ENCODE measurements around the gene ATP6V0B. TPM values are rescaled to one million over a fixed set of nuclear protein-coding genes. Genes with fewer than 3 reads are reported as not detected.

Gene ATP6V0B
- total and polyA plus RNA-seq, 10 of the 15 experiments (the other 5 are each of a cell fraction or from before 2014, with no cell fraction given) = 65.3 to 250 (median 144) TPM

- Histone ChIP-seq H2AFZ (ENCODE audit: control insufficient read depth, low read depth, low read length) (no peak overlapping the region), H3K9me3 (replicated peaks; ENCODE audit: control insufficient read depth, insufficient read depth, low read length) (no peaks in the 10 kb centered on the region), H4K20me1 (ENCODE audit: control insufficient read depth, insufficient read depth) (no peaks in the 10 kb centered on the region), H3K4me3 (no peak overlapping the region), H3K36me3 (ENCODE audit: control insufficient read depth in 2 of 2, insufficient read depth in 2 of 2, low read length in 1 of 2) (peaks cover 0 to 10% of the 10 kb centered on the region in 2 experiments; a peak in 1 of 4 replicates), H3K79me2 (ENCODE audit: control insufficient read depth, insufficient read depth, low read length) (peaks cover 5% of the 10 kb centered on the region), H3K27ac (ENCODE audit: control insufficient read depth, insufficient read depth) (no peak overlapping the region), H3K9ac (ENCODE audit: control insufficient read depth, insufficient read depth, low read length) (no peak overlapping the region), H3K27me3 (replicated peaks in 1 of 2; ENCODE audit: control insufficient read depth in 2 of 2, insufficient read depth in 2 of 2, low read length in 1 of 2) (no peaks in the 10 kb centered on the region), H3K4me2 (ENCODE audit: control insufficient read depth, insufficient read depth) (no peak overlapping the region), H3K4me1 (ENCODE audit: control insufficient read depth, insufficient read depth, low read length) (peaks cover 6% of the 10 kb centered on the region)
- ChIA-PET SMC1A (ENCODE audit: uncharacterized antibody, unreplicated experiment) (interaction anchor here (0.9 to 1.7 kb wide), 4 partner anchors 18 to 187 kb away, joined by 3 to 8 read pairs (median 4); no protein-coding TSS in a partner anchor), RAD21 (ENCODE audit: unreplicated experiment) (interaction anchor here (1.3 kb wide), 1 partner anchor 52 kb away, joined by 4 read pairs; no protein-coding TSS in a partner anchor), CTCF (interaction anchor here (1.1 kb wide), 1 partner anchor 18 kb away, joined by 4 read pairs; no protein-coding TSS in a partner anchor), POLR2A (interaction anchor here (0.6 to 1.0 kb wide), 2 partner anchors 17 to 583 kb away, joined by 3 to 6 read pairs; partner anchors contain the start of gene DPH2)
- TF ChIP-seq CTCF (IDR thresholded peaks at IDR 0.05 in 2 of 3, conservative IDR thresholded peaks at IDR 0.05 in 1 of 3; ENCODE audit: control insufficient read depth in 2 of 3, extremely low read depth in 1 of 3, insufficient read depth in 1 of 3, low read depth in 3 of 3, low read length in 3 of 3) (no peak), EED (IDR thresholded peaks at IDR 0.05; ENCODE audit: low read depth) (no peak), BCL3 (IDR thresholded peaks at IDR 0.05; ENCODE audit: borderline replicate concordance, insufficient read depth, low read depth, low read length, poor library complexity, severe bottlenecking) (no peak), HDGF (IDR thresholded peaks at IDR 0.05) (no peak), ZNF207 (IDR thresholded peaks at IDR 0.05; ENCODE audit: borderline replicate concordance) (no peak), SUPT20H (IDR thresholded peaks at IDR 0.05; ENCODE audit: borderline replicate concordance, control insufficient read depth, low read depth, low read length) (no peak), YBX1 (IDR thresholded peaks at IDR 0.05) (no peak), EP300 (IDR thresholded peaks at IDR 0.05; ENCODE audit: borderline replicate concordance in 1 of 2, control insufficient read depth in 1 of 2, low read depth in 2 of 2, low read length in 2 of 2) (no peak), NKRF (conservative IDR thresholded peaks at IDR 0.05) (no peak), CBX3 (IDR thresholded peaks at IDR 0.05; ENCODE audit: borderline replicate concordance, low read depth) (no peak), KAT2A (conservative IDR thresholded peaks at IDR 0.05; ENCODE audit: control insufficient read depth, low read depth, low read length) (no peak)
- no TSS peak for BruUV-seq (replicated peaks)
- FAIRE-seq (no peak), ATAC-seq (no peak), DNase-seq (ENCODE audit: low read depth, low spot score) (no peak)
- 91% methylated on average over 8 of the region's 8 CpGs for WGBS (ENCODE audit: insufficient coverage, insufficient replicate concordance, low lambda C conversion rate, missing lambda C conversion rate)
- in situ Hi-C loops (cut with MboI) = no loop called here
- intact Hi-C loops (cut with micrococcal nuclease; ENCODE audit: unreplicated experiment) = no loop called here
These were observed 21.9 kb upstream of the ATP6V0B start for GRCh38 chr1:43952731-43953346.

Measured in GM12878 (cell line).